GM12892 (cell line): Measurements from ENCODE around the gene CCDC27.

Experiments used
- POLR2A ChIP-seq: IDR thresholded peaks from 2 replicates; pipeline ENCODE4 v1.6.1; 2011; ENCODE audit warnings: low read depth, low read length, control low read depth
- TAF1 ChIP-seq: IDR thresholded peaks from 2 replicates; pipeline ENCODE4 v1.6.1; 2011; ENCODE audit warnings: low read depth, mild to moderate bottlenecking, control low read depth, low read length, borderline replicate concordance

DNA sequence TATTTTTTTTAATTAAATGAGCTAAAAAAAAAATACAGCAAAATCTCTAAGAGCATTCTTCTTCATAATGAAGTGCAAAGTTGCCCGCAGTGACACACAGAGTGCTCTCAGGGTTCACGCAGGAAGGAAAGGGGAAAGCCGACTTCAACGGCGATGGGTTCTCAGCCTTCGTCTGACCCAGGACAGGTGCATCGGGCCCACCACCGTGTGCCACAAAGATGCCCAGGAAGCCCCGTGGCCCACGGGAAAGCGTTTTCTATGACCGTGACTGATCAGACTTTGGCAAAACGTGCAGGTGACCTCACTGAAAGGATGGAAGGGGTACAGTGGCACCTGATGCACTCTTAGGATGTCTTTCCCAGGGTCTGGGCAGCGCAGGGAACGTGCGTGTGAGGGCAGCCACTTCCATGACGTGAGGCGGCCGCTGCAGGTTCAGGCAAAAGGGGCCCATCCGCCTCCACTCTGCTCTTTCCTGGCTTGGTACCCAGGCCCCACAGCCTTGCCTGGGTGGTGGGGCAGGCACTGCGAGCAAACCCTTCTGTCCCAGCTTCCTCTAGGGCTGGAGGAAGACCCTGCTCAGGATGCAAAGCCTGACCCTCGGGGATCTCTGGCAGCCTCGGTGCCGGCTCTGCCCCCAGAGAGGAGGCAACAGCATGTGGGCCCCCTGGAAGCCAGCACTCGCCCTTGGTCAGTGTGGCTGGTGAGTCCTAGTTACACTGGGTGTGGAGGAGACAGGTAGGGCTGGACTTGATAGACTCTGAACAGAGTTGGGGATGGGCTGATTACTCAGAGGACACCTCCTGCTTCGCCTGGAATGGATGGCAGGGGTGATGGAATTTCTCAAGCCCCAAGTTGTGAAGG is 35.7 kb downstream of the CCDC27 start:
- TF ChIP-seq POLR2A (no peak), TAF1 (no peak)
